ENCODE data around the gene GNAT1.
"Not testable (repeated sequence)": the region's sequence is repeated elsewhere in the genome, so short reads cannot be mapped to it uniquely, and the experiment has no call there.

Gene GNAT1

DNA sequence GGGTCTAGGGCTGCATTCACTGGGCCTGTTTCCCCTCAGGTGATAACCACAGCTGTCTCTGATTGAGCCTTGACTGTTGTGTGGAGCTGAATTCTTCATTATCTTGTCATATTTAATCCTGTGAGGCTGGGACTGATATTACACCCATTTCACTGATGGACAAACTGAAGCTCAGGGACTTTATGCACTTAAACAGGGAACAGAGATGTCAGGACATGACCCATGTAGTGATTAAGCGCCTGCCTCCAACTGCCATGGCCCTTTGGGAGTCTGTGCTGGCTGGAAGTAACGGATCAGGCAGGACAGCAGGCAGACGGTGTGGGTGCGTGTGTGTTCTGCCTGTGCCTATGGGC, 52.1 kb downstream of the GNAT1 start:
- DNase-seq: no peak

DNA sequence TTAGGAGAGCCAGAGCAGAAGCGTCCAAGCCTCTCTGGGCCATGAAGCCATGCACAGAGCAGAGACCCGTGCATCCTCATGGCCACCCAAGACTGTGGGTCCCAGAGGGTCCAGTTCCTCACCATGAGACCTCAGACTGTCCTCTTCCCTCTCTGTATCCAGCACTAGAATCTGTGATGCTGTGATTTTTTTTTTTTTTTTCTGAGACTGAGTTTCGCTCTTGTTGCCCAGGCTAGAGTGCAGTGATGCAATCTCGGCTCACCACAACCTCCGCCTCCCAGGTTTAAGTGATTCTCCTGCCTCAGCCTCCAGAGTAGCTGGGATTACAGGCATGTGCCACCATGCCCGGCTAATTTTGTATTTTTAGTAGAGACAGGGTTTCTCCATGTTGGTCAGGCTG, 53.4 kb downstream of the GNAT1 start:
- not testable (repeated sequence) for DNase-seq

- DNase-seq: no peak
These were observed 53.9 kb downstream of the GNAT1 start for GRCh38 chr3:50245251-50245745.

- peak; percentile 97 for DNase-seq
These were observed 54.6 kb downstream of the GNAT1 start for GRCh38 chr3:50245831-50246516.

- DNase-seq: peak; percentile 74
These were observed 55.1 kb downstream of the GNAT1 start for GRCh38 chr3:50246517-50246954.
